MM.1S (cell line): ENCODE results near the gene SETBP1.

Experiments used
- DNase-seq: peaks from one replicate; pipeline ENCODE4 v3.0.0-alpha.2; 2015
- H2AFZ ChIP-seq: fragments of 300-600 bp; sonication (generic); 2 replicates; pipeline ENCODE4 v1.6.0; 2016; ENCODE audit warnings: antibody characterized with exemption, low read length
- H3F3A ChIP-seq: fragments of 300-600 bp; sonication (generic); 2 replicates; pipeline ENCODE4 v1.6.1; 2016; ENCODE audit warnings: mild to moderate bottlenecking, antibody characterized with exemption, low read length, moderate library complexity, mixed read lengths; ENCODE audit not compliant: insufficient read depth
- H3K27ac ChIP-seq: fragments of 300-600 bp; sonication (generic); 2 replicates; pipeline ENCODE4 v1.5.1; 2016; ENCODE audit warnings: mild to moderate bottlenecking, low read length
- H3K27me3 ChIP-seq: fragments of 300-600 bp; sonication (generic); replicated peaks from 2 replicates; pipeline ENCODE4 v1.6.0; 2016; ENCODE audit warnings: low read length; ENCODE audit not compliant: insufficient read depth
- H3K36me3 ChIP-seq: fragments of 300-600 bp; sonication (generic); replicated peaks from 2 replicates; pipeline ENCODE4 v1.6.1; 2016; ENCODE audit warnings: mild to moderate bottlenecking, low read length, mixed read lengths; ENCODE audit not compliant: insufficient read depth
- H3K4me1 ChIP-seq: fragments of 300-600 bp; sonication (generic); 2 replicates; pipeline ENCODE4 v1.6.1; 2016; ENCODE audit warnings: low read length, mixed read lengths
- H3K4me2 ChIP-seq: fragments of 300-600 bp; sonication (generic); 2 replicates; pipeline ENCODE4 v1.6.0; 2016; ENCODE audit warnings: low read depth, low read length
- H3K4me3 ChIP-seq: fragments of 300-600 bp; sonication (generic); 2 replicates; pipeline ENCODE4 v1.5.1; 2016; ENCODE audit warnings: low read length, mixed read lengths
- H3K79me2 ChIP-seq: fragments of 300-600 bp; sonication (generic); 2 replicates; pipeline ENCODE4 v1.6.1; 2016; ENCODE audit warnings: mixed run types, low read length, mixed read lengths
- H3K9ac ChIP-seq: fragments of 300-600 bp; sonication (generic); 2 replicates; pipeline ENCODE4 v1.6.1; 2016; ENCODE audit warnings: low read length, mixed read lengths
- H3K9me2 ChIP-seq: fragments of 300-600 bp; sonication (generic); replicated peaks from 2 replicates; pipeline ENCODE4 v1.6.1; 2016; ENCODE audit warnings: mild to moderate bottlenecking, low read length, mixed read lengths; ENCODE audit not compliant: insufficient read depth
- H3K9me3 ChIP-seq: fragments of 300-600 bp; sonication (generic); replicated peaks from 2 replicates; pipeline ENCODE4 v1.6.1; 2016; ENCODE audit warnings: mild to moderate bottlenecking, low read length, mixed read lengths; ENCODE audit not compliant: insufficient read depth
- H4K20me1 ChIP-seq: fragments of 300-600 bp; sonication (generic); 2 replicates; pipeline ENCODE4 v1.6.1; 2016; ENCODE audit warnings: mild to moderate bottlenecking, low read length, moderate library complexity, mixed read lengths; ENCODE audit not compliant: insufficient read depth
- CTCF ChIP-seq: fragments of 300-600 bp; sonication (generic); IDR thresholded peaks from 2 replicates; pipeline ENCODE4 v1.5.1; 2016; ENCODE audit warnings: antibody characterized with exemption, low read length, mixed read lengths
- EZH2 ChIP-seq: fragments of 300-600 bp; sonication (generic); optimal IDR thresholded peaks from 2 replicates; pipeline ENCODE3; 2017; ENCODE audit warnings: low read depth, mild to moderate bottlenecking, antibody characterized with exemption, low read length, mixed read lengths
- EZH2phosphoT487 ChIP-seq: fragments of 300-600 bp; sonication (generic); IDR thresholded peaks from 2 replicates; pipeline ENCODE4 v1.6.1; 2018; ENCODE audit warnings: antibody characterized with exemption, low read length

Gene SETBP1

GRCh38 chr18:44697315-44697714 lies 16.6 kb downstream of the SETBP1 start:
- H3K4me2 ChIP-seq = no peak overlapping the region
- peaks cover 95% of the 10 kb centered on the region for H3K79me2 ChIP-seq
- no peak overlapping the region for H3K9ac ChIP-seq

GRCh38 chr18:44698518-44698917 lies 17.8 kb downstream of the SETBP1 start:
- no peak overlapping the region for H2AFZ ChIP-seq
- no peaks in the 10 kb centered on the region for H3K9me2 ChIP-seq
- no peaks in the 10 kb centered on the region for H3F3A ChIP-seq
- H4K20me1 ChIP-seq = no peaks in the 10 kb centered on the region
- no peak overlapping the region for H3K4me3 ChIP-seq
- peaks cover 12% of the 10 kb centered on the region for H3K36me3 ChIP-seq
- no peak overlapping the region for H3K4me2 ChIP-seq
- no peak overlapping the region for H3K9ac ChIP-seq
- no peaks in the 10 kb centered on the region for H3K27me3 ChIP-seq
- H3K9me3 ChIP-seq = no peaks in the 10 kb centered on the region
- DNase-seq = no peak
- H3K79me2 ChIP-seq = peaks cover 95% of the 10 kb centered on the region
- TF ChIP-seq EZH2 (no peak), EZH2phosphoT487 (no peak), CTCF (no peak)
- H3K27ac ChIP-seq = no peak overlapping the region
- H3K4me1 ChIP-seq = peaks cover 9% of the 10 kb centered on the region

More at GRCh38 chr18:44697315-44697714, 16.6 kb downstream of the SETBP1 start:
- Histone ChIP-seq H3K4me1 (0 out of 2 replicates have a peak, but pooled peaks cover 4% of the 10 kb centered on the region), H3K36me3 (peaks cover 4% of the 10 kb centered on the region), H3K27me3 (no peaks in the 10 kb centered on the region), H2AFZ (no peak overlapping the region), H3K9me3 (no peaks in the 10 kb centered on the region), H3F3A (no peaks in the 10 kb centered on the region), H3K4me3 (no peak overlapping the region), H4K20me1 (no peaks in the 10 kb centered on the region), H3K27ac (no peak overlapping the region), H3K9me2 (no peaks in the 10 kb centered on the region)
- TF ChIP-seq EZH2 (no peak), CTCF (no peak), EZH2phosphoT487 (no peak)
- no peak for DNase-seq

- Histone ChIP-seq H3K27me3 (no peaks in the 10 kb centered on the region), H3K4me2 (no peak overlapping the region), H2AFZ (no peak overlapping the region), H3K36me3 (peaks cover 12% of the 10 kb centered on the region), H3F3A (no peaks in the 10 kb centered on the region), H3K4me1 (peaks cover 21% of the 10 kb centered on the region), H3K9me3 (no peaks in the 10 kb centered on the region), H3K9ac (no peak overlapping the region), H3K9me2 (no peaks in the 10 kb centered on the region), H3K27ac (no peak overlapping the region), H4K20me1 (no peaks in the 10 kb centered on the region), H3K79me2 (peaks cover 95% of the 10 kb centered on the region), H3K4me3 (no peak overlapping the region)
- TF ChIP-seq EZH2 (no peak), CTCF (no peak), EZH2phosphoT487 (no peak)
- no peak for DNase-seq
Measured at GRCh38 chr18:44699572-44700261, 19.0 kb downstream of the SETBP1 start.
